ENCODE results near the gene TOX2. TPM values are rescaled to one million over a fixed set of nuclear protein-coding genes. Genes with fewer than 3 reads are reported as not detected.

Gene TOX2
- total RNA-seq, 2 experiments from 2014 or later = 1.5 to 1.7 TPM

GRCh38 chr20:44067650-44068081 lies 153.0 kb downstream of the TOX2 start:
- no peak for DNase-seq
- intact Hi-C loops (cut with micrococcal nuclease) = no loop called here
- POLR2A ChIA-PET = interaction anchor here (1.0 kb wide), 2 partner anchors 316 to 317 kb away, joined by 3 to 4 read pairs; no protein-coding TSS in a partner anchor
- no peaks in the 10 kb centered on the region for H3K36me3 Mint-ChIP-seq (ENCODE audit: low read depth)
- H3K27me3 Mint-ChIP-seq = peaks cover 2% of the 10 kb centered on the region
- H3K9me3 Mint-ChIP-seq = no peaks in the 10 kb centered on the region
- ATAC-seq = no peak
- H3K4me3 Mint-ChIP-seq = no peak overlapping the region
- CTCF ChIA-PET = interaction anchor here (0.6 to 0.9 kb wide), 2 partner anchors 11 to 25 kb away, joined by 3 read pairs; no protein-coding TSS in a partner anchor
- peak overlapping the region; percentile 92 for H3K27ac Mint-ChIP-seq
- no peak for TF ChIP-seq CTCF (IDR thresholded peaks at IDR 0.05)
- H3K4me1 Mint-ChIP-seq (ENCODE audit: low read depth) = peaks cover 50% of the 10 kb centered on the region

- intact Hi-C loops (cut with micrococcal nuclease) = no loop called here
- Mint-ChIP-seq H3K9me3 (no peaks in the 10 kb centered on the region), H3K27me3 (peaks cover 2% of the 10 kb centered on the region), H3K4me3 (peak overlapping the region; percentile 57), H3K36me3 (ENCODE audit: low read depth) (no peaks in the 10 kb centered on the region), H3K4me1 (ENCODE audit: low read depth) (peaks cover 57% of the 10 kb centered on the region), H3K27ac (peak overlapping the region; percentile 92)
- TF ChIP-seq CTCF (IDR thresholded peaks at IDR 0.05) = no peak
- ATAC-seq = peak; percentile 22
- peak; percentile 27 for DNase-seq
- ChIA-PET CTCF (interaction anchor here (0.6 to 2.3 kb wide), 8 partner anchors 10 to 90 kb away, joined by 3 to 9 read pairs (median 3); no protein-coding TSS in a partner anchor), POLR2A (interaction anchor here (0.7 to 1.8 kb wide), 5 partner anchors 10 to 318 kb away, joined by 3 to 9 read pairs (median 3); no protein-coding TSS in a partner anchor)
Measured at GRCh38 chr20:44068316-44069201, 153.9 kb downstream of the TOX2 start.

GRCh38 chr20:44069203-44070011 lies 154.8 kb downstream of the TOX2 start:
- Mint-ChIP-seq H3K27me3 (peaks cover 2% of the 10 kb centered on the region), H3K27ac (peak overlapping the region; percentile 92), H3K36me3 (ENCODE audit: low read depth) (no peaks in the 10 kb centered on the region), H3K4me3 (peak overlapping the region; percentile 57), H3K4me1 (ENCODE audit: low read depth) (peaks cover 63% of the 10 kb centered on the region), H3K9me3 (no peaks in the 10 kb centered on the region)
- ATAC-seq (peak; percentile 70), DNase-seq (peak; percentile 90)
- TF ChIP-seq CTCF (IDR thresholded peaks at IDR 0.05) = no peak
- POLR2A ChIA-PET = interaction anchor here (0.7 to 1.8 kb wide), 5 partner anchors 11 to 318 kb away, joined by 3 to 9 read pairs (median 3); no protein-coding TSS in a partner anchor
- CTCF ChIA-PET = interaction anchor here (1.0 to 2.3 kb wide), 7 partner anchors 10 to 91 kb away, joined by 3 to 9 read pairs (median 4); no protein-coding TSS in a partner anchor
- intact Hi-C loops (cut with micrococcal nuclease) = no loop called here

- ChIA-PET POLR2A (interaction anchor here (1.4 to 1.8 kb wide), 2 partner anchors 42 to 319 kb away, joined by 3 to 9 read pairs; no protein-coding TSS in a partner anchor), CTCF (interaction anchor here (1.2 to 2.3 kb wide), 5 partner anchors 10 to 86 kb away, joined by 3 to 9 read pairs (median 5); no protein-coding TSS in a partner anchor)
- peak; percentile 17 for ATAC-seq
- intact Hi-C loops (cut with micrococcal nuclease) = no loop called here
- no peak for TF ChIP-seq CTCF (IDR thresholded peaks at IDR 0.05)
- Mint-ChIP-seq H3K4me1 (ENCODE audit: low read depth) (peaks cover 72% of the 10 kb centered on the region), H3K4me3 (peak overlapping the region; percentile 57), H3K36me3 (ENCODE audit: low read depth) (no peaks in the 10 kb centered on the region), H3K27me3 (peaks cover 2% of the 10 kb centered on the region), H3K27ac (peak overlapping the region; percentile 92), H3K9me3 (no peaks in the 10 kb centered on the region)
- DNase-seq = peak; percentile 56
Measured at GRCh38 chr20:44070139-44070900, 155.7 kb downstream of the TOX2 start.

Data from activated CD8-positive, alpha-beta T cell treated with anti-CD3 and anti-CD28 coated beads for 36 hours (primary cell).